Bronchial epithelial cell (primary cell): ENCODE data around the gene CSTB. TPM values are rescaled to one million over a fixed set of nuclear protein-coding genes. Genes with fewer than 3 reads are reported as not detected.

Experiments
- DNase-seq: peaks from one replicate; pipeline ENCODE4 v3.0.0-alpha.2; 2010; ENCODE audit warnings: low read depth
- FAIRE-seq: peaks from 2 replicates; lab custom pipeline; 2011; peaks lifted over from hg19 to GRCh38; lab: Jason Lieb, UNC
- H3K27me3 ChIP-seq: 2 replicates; pipeline ENCODE4 v1.5.1; 2011; ENCODE audit warnings: low read length; ENCODE audit not compliant: control insufficient read depth, insufficient read depth
- H3K36me3 ChIP-seq: 2 replicates; pipeline ENCODE4 v1.5.1; 2011; ENCODE audit warnings: low read length; ENCODE audit not compliant: control insufficient read depth, insufficient read depth
- H3K4me3 ChIP-seq: 2 replicates; pipeline ENCODE4 v1.5.1; 2011; ENCODE audit warnings: mild to moderate bottlenecking, low read depth, low read length, control low read depth
- CTCF ChIP-seq: IDR thresholded peaks from 2 replicates; pipeline ENCODE4 v1.5.1; 2011; ENCODE audit warnings: mild to moderate bottlenecking, moderate library complexity, low read length, control low read depth, inconsistent platforms; ENCODE audit not compliant: insufficient read depth, severe bottlenecking
- total RNA-seq: library from RNA; depleted of rRNA; stranded (reverse); fragments of >200 nt; gene quantifications from 2 replicates; pipeline ENCODE4 v1.2.1, GENCODE V29; 2014

CSTB gene
- total RNA-seq, 1 donor from 2014 or later, result 31.3 TPM

- peaks cover 20% of the 10 kb centered on the region for H3K36me3 ChIP-seq
- no peak for FAIRE-seq
These were observed 49.2 kb downstream of the CSTB start for GRCh38 chr21:43726686-43727518.

More at GRCh38 chr21:43726686-43727518, 49.2 kb downstream of the CSTB start:
- DNase-seq, result no peak
- Histone ChIP-seq H3K27me3 (no peaks in the 10 kb centered on the region), H3K4me3 (no peak overlapping the region)
- no peak for TF ChIP-seq CTCF

Other genes with a start within 250 kb of the CSTB start
- 5.8 and 6.6 TPM in 2 replicates for gene HSF2BP, start 116.8 kb downstream of the CSTB start, total RNA-seq
- 25.3 and 31.1 TPM in 2 replicates for gene RRP1B, start 116.7 kb downstream of the CSTB start, total RNA-seq
- 535 and 591 TPM in 2 replicates for gene PDXK, start 57.2 kb downstream of the CSTB start, total RNA-seq
- gene RRP1, start 13.3 kb upstream of the CSTB start, total RNA-seq, result 27.1 and 34.5 TPM in 2 replicates
- 40.5 and 47.5 TPM in 2 replicates for gene AGPAT3, start 88.9 kb upstream of the CSTB start, total RNA-seq
- 16.8 and 21.6 TPM in 2 replicates for gene TRAPPC10, start 236.0 kb upstream of the CSTB start, total RNA-seq